Loucy (cell line): Measurements from ENCODE around the gene PRAMEF10.
"Not testable (repeated sequence)": the region's sequence is repeated elsewhere in the genome, so short reads cannot be mapped to it uniquely, and the experiment has no call there.

ENCODE experiments used
- EZH2phosphoT487 ChIP-seq: fragments of 200-600 bp; IDR thresholded peaks from 2 replicates; pipeline ENCODE4 v1.6.1; 2018; ENCODE audit warnings: antibody characterized with exemption, mild to moderate bottlenecking, moderate library complexity, borderline replicate concordance
- TF ChIP-seq, protein P1 (sequence below): fragments of 200-600 bp; sonication (generic); conservative IDR thresholded peaks from 2 replicates; pipeline ENCODE4 v1.5.1; 2014; ENCODE audit warnings: mild to moderate bottlenecking, antibody characterized with exemption, low read length

DNA sequence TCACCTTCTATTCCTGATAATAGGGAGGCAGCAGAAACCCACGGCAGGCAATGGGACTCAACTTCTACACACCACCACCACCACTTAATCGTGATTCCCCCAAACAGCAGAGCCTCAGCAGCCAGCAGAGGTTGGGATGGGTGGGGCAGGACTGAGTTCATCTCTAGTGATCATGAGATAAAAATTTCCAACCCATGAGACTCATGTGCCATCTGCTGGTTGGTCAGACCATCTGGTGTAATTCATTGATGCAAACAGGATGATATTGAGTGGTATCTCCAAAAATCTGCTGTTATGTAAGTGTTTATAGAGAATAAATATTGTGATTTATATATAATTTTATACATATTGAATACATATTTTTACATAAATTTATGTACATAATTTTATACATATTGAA, 23.7 kb upstream of the PRAMEF10 start:
- TF ChIP-seq, protein P1, sequence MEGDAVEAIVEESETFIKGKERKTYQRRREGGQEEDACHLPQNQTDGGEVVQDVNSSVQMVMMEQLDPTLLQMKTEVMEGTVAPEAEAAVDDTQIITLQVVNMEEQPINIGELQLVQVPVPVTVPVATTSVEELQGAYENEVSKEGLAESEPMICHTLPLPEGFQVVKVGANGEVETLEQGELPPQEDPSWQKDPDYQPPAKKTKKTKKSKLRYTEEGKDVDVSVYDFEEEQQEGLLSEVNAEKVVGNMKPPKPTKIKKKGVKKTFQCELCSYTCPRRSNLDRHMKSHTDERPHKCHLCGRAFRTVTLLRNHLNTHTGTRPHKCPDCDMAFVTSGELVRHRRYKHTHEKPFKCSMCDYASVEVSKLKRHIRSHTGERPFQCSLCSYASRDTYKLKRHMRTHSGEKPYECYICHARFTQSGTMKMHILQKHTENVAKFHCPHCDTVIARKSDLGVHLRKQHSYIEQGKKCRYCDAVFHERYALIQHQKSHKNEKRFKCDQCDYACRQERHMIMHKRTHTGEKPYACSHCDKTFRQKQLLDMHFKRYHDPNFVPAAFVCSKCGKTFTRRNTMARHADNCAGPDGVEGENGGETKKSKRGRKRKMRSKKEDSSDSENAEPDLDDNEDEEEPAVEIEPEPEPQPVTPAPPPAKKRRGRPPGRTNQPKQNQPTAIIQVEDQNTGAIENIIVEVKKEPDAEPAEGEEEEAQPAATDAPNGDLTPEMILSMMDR: not testable (repeated sequence)
- not testable (repeated sequence) for TF ChIP-seq EZH2phosphoT487
